Measurements from ENCODE around the gene WLS.
"Not testable (repeated sequence)": the region's sequence is repeated elsewhere in the genome, so short reads cannot be mapped to it uniquely, and the experiment has no call there.

Gene WLS

DNA sequence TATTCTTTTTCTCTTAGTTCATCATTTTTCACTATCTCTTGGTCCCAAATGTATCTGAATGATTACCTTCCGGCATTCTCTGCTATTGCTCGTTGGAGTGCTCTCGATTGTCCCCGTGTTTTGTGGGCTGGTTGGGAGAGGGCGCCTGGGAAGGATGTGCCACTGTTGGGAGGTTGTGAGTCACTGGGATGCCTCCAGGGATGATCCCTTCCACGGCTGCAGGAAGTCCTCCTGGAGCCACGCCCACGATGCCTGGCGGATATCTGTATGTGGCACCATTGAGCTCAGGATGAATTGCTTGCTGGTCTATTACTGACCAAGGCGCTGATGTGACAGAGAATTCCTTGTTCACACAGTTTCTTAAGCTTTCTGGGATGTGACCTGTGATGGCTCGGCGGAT, 70.7 kb downstream of the WLS start:
- not testable (repeated sequence) for DNase-seq

DNA sequence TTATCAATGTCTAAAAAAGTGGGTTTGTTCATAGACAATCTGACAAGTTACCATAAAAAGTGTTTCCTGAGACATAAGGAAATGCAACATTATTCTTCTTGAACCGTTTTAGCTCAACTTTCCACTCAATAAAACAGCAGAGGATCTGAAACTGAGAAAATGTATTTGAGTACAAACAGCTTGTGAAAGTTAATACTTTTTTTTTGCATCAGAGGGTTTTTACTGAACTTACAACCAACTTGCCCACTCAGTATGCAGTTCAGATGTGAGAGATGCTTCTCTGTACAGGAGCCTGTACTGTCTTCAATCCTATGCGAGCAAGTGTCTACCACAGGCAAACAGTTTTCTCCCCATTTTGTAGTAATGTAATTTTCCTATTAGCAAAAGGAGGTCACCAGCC, 71.4 kb downstream of the WLS start:
- DNase-seq = not testable (repeated sequence)

DNA sequence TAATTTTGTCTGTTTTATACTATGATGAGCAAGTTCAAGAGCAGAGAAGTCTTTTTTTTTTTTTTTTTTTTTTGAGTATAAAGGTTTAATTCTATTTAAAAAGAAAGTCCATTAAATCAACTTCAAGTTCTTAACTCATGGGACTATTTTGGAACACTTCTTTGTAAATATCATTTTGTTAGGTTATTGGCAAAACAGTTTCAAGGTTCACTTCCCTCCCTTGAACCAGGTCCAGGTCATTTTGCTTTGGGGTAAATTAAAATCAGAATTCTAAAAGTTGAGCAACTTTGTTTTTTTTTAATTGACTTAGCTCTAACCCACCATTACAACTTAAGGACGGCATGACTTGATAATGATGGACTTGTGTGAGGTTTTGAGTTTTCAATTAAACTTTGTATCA, 72.3 kb downstream of the WLS start:
- DNase-seq = no peak

DNA sequence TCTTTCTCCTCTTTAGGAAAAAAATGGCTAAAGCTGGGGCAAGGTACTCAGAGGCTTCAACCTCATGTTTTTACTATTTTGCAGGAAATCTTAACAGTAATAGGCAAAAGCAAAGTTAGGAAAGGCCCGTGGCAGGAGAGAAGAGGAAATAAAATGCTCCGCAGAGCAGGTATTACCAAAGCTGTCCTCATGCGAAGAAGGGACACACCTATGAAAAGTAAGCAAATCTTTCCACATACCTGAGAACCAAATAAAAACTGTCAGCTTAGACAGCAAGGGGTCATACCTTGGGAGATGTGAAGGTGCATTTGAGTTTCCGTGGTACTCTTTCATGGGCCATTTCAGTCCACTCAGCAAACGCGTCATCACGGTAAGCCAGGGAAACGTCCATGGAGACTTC, 73.5 kb downstream of the WLS start:
- DNase-seq = no peak

DNA sequence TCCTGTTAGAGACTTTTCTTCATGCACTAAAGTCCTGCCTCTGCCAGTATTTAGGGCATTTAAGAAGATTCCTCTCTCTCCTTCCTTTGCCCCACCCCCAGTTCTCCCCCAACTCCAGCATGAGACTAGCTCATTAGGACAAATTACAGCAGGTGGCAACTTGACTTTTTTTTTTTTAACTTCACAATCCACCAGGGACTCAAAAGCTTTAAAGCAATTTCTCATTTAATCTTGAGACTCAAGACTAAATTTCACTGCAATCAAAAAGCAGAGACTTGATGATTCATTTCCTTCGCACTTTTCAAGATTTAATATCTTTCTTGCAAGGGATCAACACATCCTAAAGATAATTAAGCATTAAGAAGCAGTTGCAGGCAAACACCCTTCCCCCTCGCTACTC, 74.9 kb downstream of the WLS start:
- no peak for DNase-seq

DNA sequence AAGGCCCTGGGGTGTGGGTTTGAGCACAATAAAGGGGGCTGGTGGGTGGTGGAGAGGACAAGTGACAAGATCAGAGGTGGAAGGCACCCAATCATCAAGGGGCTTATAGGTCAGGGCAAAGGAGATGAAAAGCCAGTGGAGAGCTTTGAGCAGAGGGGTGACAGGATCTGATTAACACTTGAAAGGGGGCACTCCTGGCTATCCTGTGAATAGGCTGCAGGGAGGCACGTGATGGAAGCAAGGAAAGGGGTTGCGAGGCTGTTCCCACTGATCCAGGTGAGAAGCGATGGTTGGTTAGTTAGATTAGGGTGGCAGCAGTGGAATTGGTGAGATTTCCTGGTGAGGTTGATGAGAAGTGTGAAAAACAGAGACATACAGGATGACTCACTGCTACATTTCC, 80.6 kb downstream of the WLS start:
- DNase-seq = no peak

DNA sequence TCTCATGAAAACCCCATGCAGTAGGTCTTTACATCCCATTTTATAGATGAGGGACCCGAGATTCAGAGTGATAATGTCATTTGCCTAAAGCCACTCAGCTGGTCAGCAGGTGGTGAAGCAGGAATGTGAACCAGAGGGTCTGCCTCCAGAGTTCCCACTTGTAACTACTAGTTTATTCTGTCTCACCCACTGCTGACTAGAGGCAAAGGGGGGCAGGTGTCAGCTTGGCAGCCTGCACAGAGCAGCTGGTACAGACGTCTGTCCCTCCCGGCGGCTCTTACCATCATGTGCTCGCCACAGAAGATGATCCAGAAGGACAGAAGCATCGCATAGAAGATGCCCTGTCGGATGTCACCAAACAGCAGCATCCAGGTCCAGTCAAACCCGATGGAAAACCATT, 82.4 kb downstream of the WLS start:
- DNase-seq = no peak

DNA sequence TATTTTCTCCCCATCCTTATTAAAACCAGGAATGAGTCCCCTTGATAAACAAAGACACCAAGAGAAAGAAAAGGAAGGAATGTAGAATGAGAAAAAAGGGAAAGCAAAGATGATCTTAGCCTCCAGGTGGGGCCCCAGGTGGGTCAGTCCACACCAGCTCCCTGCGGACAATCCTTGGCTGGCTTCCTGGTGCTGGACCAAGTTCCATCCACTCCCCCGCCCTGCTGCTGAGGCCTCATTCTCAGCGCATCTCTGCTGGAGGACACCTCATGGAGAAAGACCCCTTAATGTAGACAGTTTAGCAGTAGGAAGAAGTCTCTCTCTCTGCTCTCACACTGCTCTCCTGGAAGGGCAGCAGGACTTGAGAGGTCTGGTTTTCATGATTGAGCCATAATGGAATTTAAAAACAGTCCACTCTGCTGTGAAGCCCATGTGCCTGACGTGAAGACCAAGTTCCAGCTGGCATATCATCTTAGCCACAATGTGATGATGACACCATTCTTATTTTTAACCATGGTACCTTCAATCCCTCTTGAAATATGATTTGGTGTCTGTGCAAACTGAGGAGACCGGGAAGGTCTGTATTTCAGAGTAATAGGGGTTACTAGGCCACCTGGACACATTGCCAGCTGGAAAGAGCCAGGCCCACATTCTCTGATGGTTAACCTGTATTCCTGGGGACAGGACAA, 83.1 kb downstream of the WLS start:
- DNase-seq = no peak

DNA sequence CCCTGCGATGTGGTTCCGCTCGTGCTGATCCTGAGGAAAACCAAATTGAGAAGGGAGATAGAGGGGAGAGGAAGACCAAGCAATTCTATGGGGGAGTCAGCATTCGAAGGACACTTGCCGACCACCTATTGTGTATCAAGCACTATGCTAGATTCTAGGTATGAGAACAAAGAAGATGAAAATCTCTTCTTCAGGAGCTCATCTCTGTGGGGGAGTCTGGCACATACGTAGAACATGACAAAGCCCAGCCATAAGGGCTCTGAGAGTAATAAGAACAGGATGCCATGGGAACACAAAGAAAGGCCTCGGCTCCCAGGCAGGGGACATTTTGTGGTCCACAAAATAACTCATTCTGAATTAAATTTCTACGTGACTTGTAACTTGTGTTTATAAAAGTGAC, 83.7 kb downstream of the WLS start:
- DNase-seq = no peak

DNA sequence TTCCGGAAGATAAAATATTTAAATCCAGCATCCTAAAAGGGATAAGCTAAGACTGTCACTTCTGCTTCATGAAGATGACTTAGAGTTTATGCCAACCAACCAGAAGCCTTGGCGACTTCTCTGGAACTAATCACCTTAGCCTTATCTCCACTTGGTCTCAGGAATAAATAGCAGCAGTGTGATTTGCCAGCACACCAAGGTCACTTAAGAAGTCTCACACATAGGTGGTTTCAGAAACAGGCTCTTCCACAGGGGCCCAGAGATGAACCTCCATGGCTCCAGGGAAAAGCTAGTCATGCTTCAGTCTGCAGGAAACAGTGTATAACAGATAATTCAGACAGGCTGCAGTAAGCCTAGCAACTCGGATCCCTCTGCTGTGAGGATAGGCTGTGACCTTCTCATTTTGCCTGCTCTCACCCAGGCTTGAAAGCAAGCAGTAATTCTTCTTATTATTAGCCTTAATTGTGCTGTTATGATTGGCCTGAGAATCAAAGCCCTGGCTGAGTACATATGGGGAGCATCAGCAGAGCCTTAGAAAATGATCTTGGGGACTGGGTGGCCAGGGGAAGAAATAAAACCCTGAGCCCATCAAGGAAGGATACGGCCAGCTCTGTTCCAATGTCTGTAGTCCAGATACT, 84.7 kb downstream of the WLS start:
- DNase-seq = no peak

DNA sequence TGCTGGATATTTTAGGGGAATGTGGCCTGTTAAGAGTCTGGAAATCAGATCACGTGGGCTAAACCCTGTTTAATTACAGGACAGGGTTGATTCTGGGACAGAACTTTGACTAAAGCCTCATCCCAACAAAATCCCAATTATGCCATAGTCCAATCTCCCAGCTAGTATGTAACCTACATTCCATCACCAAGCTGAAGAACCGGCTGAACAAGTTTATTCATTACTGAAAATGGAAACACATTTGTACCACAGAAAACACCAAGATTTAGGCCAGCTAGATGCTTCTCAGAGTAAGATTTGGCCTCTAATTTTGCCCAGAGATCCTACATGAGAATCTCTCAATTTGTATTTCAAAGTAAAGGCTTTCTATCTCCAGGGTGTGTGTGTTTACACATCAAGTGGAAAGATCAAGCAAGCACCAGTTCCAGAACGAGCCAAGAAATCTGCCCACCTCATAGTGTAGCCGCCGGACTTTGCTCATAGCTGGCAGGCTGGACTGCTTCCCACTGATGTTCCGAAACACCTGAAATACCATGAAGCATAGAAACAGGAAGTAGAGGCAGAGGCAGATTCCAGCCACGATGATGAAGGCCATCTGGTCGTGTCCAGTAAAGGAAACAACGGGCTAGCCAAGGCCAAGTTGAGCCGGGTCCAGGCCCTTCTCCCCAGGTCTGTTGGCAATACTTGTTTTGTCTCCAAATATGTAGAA, 86.8 kb downstream of the WLS start:
- DNase-seq = no peak

DNA sequence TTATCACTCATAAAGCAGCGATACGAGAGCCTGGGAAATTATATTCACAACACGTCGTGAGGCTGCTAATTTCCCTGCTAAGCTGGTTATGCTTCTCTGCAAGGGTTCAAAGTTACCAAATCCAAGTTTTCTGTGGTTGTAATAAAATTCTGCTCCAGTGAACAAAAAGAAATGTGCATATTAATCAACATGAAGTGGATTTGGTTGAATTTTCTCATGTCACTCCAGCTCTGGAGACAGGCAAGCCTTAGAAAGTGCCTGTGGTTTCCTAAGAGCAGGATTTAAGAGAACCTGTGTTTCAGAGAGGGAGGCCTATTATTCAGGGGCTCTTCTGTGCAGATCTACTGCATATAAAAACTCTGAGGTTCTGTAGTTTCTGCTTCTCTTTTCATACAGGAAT, 87.5 kb downstream of the WLS start:
- no peak for DNase-seq

DNA sequence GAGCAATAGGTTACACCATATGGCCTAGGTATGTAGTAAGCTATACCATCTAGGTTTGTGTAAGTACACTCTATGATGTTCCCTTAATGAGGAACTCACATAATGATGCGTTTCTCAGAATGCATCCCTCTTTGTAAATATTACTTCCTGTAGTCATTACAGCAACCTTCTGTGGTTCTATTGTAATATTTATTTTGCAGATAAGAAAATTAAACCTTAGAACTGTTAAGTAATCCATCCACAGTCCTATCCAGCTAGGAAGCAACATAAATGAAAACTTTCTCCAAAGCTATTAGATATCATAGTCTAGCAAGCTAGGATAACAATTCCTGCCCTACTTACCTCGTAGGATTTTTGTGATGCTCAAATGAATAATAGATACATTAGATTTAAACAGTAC, 88.7 kb downstream of the WLS start:
- no peak for DNase-seq

DNA sequence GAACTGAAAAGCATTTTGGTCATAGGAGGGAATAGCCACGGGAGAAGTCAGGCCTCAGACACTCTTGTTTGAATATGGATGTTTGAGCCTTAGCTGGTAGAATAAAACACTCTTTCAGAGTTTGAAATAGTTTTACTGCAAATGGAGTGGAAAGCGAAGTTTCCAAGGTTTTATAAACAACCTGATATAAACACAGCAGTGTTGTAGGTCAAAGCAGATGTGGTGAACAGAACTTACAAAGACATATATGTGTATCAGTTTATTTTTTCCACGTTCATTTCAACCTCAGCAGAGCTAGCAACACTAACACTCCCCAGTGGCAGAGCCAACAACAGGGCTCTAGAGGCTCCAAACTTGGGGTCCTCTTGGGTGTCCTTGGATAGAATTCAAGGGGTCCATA, 89.9 kb downstream of the WLS start:
- no peak for DNase-seq

DNA sequence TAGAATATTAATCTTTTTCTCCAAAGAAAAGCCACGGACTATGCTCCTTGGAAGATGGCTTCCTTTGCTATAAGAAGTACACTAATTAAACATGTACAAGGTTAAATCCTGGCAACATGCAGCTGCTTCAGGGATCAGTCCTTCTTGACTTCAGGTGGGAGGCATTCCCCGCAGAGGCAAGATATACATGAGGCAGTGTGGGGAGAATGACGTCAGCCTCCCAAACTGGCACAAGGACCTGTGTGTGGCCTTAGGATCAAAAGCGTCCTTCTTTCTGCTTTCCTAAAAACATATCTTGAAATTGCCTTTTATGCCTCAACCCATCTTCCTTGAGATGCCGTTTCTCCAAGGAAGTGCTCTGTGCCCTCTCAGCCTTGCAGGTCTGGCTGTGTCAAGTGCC, 90.3 kb downstream of the WLS start:
- no peak for DNase-seq

DNA sequence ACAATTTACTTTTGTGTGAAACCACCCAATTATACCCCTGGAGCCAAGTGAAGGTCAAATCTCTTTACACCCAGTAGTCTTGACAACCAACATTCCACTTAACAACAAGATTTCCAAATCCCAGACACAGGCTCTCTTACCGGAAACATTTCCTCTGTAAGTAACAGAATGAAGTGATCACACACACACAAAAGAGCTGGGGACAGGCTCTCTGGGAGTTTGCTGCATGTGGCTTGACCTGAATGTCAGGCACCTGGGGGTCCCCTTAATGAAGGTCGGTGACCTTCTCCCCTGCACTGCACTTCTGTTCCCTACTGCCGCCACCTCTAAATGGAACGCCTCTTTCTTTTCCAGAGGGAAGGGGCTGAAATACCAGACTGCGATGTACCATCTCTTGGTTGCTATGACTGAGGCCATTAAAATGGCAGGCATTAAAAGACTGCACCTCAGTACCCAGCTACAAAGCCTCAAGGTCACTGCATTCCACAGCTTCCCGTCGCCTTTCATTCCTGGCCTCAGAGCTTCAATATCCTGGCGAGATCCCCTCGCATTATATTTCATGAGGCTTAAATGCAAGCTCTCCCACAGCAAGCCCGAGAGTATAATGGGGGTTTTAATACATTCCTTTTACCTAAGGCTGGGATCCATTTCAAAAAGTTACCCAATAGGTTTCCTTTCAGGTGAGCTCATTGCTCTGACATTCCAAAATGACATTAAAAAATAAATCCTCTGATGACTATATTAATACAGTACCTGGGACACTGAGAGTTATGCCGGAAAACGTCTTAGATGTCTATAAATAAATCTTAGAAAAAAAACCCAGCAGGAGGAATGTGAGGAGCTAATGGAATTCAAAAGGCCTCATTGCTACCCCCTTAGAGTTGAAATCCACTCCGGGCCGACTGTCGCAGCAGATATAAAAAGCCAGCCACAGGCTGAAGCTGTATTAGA, 91.0 kb downstream of the WLS start:
- DNase-seq = no peak

DNA sequence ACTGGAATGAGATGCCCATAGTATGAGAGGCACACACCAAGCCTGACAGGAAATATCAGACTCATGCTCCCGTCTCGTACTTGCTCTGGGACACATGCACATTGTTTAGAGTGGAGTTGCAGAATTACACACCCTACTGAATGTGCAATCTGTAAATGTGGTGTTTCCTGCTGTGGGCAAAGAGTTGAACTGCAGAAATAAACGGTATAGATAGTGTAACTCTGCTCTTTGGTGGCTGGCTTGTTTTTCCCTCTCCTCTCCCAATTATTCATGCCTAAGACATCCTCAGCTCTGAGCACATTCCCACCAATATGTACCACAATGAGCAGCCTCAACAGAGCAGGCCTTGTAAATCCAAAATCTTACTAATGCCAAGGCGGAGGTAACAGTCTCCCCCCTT, 91.8 kb downstream of the WLS start:
- DNase-seq = no peak

DNA sequence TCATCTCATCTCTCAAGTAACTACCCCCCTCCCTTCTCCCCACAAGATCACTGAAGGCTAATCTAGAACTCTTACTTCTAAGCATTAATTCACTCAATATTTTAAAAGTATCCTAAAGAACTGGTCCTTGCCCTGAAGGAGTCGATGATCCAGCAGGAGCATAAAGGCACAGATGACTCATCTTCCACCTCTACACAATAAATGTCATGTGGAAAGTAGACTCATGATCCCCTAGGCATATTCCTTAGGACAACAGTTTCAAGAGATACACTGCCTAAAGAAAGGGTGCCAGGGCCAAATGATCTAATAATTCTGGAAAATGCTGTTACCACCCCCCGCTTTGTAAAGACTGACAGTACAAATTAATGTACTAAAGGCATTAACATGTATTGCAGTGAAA, 96.1 kb downstream of the WLS start:
- DNase-seq = no peak

DNA sequence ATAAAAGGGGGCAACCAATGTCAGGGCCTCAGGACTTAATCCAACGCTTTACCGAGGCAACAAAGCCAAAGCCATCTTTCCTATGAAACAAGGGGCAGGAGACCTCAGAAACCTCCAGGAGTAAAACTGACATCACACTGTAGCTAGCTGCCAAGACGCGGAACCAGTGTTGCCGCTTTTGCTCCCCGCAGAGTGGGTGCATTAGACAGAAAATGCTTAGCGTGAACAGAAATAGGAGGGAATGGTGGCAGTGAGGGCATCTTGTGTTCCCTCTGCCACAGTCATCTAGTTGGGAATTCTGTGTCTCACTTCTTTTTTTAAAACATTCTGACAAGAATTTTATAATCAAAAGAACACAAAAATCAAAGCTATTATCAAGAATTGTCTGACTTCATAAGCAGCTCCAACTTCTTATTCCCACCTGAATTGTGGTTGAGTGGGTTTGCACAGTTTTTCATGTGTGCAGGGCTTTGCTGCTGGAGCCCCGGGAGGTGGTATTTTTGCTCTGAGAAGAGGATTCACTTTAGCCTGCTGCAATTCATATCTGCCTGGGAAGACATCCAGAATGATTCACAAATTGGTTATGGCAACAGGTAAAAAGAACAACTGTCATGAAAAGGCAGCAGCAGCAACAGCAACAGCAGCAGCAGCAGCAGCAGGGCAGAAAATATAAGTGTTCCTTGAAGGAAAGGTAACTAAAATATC, 99.7 kb downstream of the WLS start:
- no peak for DNase-seq

DNA sequence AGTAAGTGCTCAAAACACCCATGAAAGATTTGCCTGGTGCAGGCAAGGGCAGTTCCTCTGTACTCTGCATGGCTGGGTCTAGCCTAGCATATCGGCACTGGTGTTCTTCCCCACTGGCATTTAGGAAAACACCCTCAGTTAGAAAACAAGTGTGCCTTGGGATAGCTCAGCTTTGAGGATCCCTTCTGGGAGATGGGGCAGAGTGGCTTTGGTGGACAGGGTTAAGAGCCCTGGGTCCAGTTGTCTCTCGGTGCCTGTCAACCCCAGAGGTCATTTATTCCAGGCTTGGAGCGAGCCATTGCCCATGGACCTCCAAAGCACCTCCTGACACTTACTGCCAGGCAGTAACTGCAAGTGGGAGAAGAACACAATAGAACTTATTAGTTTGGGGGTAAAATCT, 101.1 kb downstream of the WLS start:
- DNase-seq = no peak

DNA sequence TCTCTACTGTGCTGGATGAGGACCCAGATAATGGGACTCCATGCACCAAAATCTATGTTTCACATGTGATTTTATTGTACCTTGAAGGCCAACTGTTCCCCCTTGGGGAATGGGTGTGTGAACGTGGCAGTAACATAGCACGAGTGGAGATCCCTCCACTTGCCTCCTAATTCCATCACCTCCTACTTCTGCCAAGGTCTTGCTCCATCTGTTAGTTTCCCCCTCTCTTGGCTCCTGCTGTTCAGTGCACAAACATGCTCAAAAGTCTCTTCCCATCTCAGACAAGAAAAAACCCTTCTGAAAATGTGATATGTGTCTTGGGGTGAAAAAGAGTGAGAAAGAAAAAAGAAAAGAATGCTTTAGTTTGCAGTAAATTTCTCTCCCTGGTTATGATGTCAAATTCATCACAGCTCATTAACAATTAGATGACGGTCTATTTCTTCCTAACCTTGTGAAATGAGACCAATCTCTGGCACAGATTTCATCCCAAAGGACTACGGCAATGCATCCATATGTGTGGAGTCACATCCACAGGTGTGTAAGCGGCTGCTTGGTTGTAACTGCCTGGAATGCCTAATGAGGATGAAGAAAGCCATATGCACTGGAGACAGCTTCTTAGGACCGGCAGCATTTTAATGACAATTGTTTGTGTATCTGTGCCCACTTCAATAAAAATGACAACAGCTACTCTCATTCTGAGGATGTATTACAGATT, 102.6 kb downstream of the WLS start:
- no peak for DNase-seq

DNA sequence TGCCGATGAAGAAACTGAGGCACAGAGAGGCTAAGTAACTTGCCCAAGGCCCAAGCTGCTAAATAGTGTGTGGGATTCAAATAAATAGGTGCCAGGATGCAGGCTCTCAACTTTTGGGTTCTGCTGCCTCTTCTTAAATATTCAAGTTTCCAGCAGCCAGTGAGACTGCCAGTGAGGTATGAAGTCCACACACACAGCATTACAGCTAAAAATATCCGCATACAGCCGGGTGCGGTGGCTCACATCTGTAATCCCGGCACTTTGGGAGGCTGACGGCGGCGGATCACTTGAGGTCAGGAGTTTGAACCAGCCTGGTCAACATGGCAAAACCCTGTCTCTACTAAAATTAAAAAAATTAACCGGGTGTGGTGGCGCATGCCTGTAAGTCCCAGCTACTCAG, 103.5 kb downstream of the WLS start:
- DNase-seq = no peak

Measured in HCEC 1CT (cell line).